Breast epithelium (tissue), 4 donors: Measurements from ENCODE around the gene PPM1A. TPM values are rescaled to one million over a fixed set of nuclear protein-coding genes. Genes with fewer than 3 reads are reported as not detected.

Source experiments
- DNase-seq, 2 donors: peaks; one replicate each; pipeline ENCODE4 v3.0.0-alpha.2; 2019; ENCODE audit warnings: low spot score in 2 of 2
- H3K27ac ChIP-seq, 2 donors: fragments of 200-600 bp; sonication (generic) in 1 of 2; one replicate each; pipeline ENCODE4 v1.5.1; 2016 to 2019; ENCODE audit warnings: mild to moderate bottlenecking in 1 of 2
- H3K27me3 ChIP-seq, 2 donors: fragments of 200-600 bp; sonication (generic) in 1 of 2; one replicate each; pipeline versions ENCODE4 v1.5.1 to v1.6.0; 2017 to 2019; ENCODE audit warnings: control low read depth in 1 of 2, mild to moderate bottlenecking in 1 of 2
- H3K36me3 ChIP-seq: fragments of 200-600 bp; one replicate; pipeline ENCODE4 v1.5.1; 2019
- H3K4me1 ChIP-seq, 2 donors: fragments of 200-600 bp; sonication (generic); one replicate each; pipeline ENCODE4 v1.5.1; 2016 to 2019; ENCODE audit warnings: control low read depth in 1 of 2
- H3K4me3 ChIP-seq, 3 donors: fragments of 200-600 bp; sonication (generic); 1 replicate in 2 of 3; 2 replicates in 1 of 3; pipeline ENCODE4 v1.5.1; 2016 to 2019; ENCODE audit warnings: mild to moderate bottlenecking in 3 of 3, moderate library complexity in 2 of 3
- H3K9me3 ChIP-seq, 2 donors: fragments of 200-600 bp; sonication (generic) in 1 of 2; one replicate each; pipeline ENCODE4 v1.5.1; 2016 to 2019; ENCODE audit warnings: control low read depth in 1 of 2
- CTCF ChIP-seq, 3 donors: fragments of 450-650 bp; IDR thresholded peaks; one replicate each; pipeline ENCODE4 v1.5.1; 2016 to 2017; ENCODE audit warnings: antibody characterized with exemption in 3 of 3, mild to moderate bottlenecking in 3 of 3, moderate library complexity in 3 of 3
- POLR2A ChIP-seq: fragments of 450-650 bp; IDR thresholded peaks from one replicate; pipeline ENCODE4 v1.6.1; 2016; ENCODE audit warnings: antibody characterized with exemption, mild to moderate bottlenecking, moderate library complexity
- POLR2AphosphoS5 ChIP-seq, 3 donors: sonication (generic); formaldehyde crosslinking; IDR thresholded peaks; one replicate each; pipeline ENCODE4 v1.6.1; 2017; ENCODE audit warnings: antibody characterized with exemption in 3 of 3
- intact Hi-C: fragments of 100-400 bp; cut with DNase I; formaldehyde crosslinking; loops from one replicate; pipeline ENCODE4 v1.15.1; 2023; ENCODE audit warnings: low total_unique reads
- total RNA-seq, 3 donors: library from RNA; depleted of rRNA; stranded (reverse); fragments of >200 nt; gene quantifications; one replicate each; pipeline ENCODE4 v1.1.0, GENCODE V29; 2016

PPM1A gene
- total RNA-seq, 3 donors from 2014 or later = 39.3 to 53.8 (median 49.9) TPM

DNA sequence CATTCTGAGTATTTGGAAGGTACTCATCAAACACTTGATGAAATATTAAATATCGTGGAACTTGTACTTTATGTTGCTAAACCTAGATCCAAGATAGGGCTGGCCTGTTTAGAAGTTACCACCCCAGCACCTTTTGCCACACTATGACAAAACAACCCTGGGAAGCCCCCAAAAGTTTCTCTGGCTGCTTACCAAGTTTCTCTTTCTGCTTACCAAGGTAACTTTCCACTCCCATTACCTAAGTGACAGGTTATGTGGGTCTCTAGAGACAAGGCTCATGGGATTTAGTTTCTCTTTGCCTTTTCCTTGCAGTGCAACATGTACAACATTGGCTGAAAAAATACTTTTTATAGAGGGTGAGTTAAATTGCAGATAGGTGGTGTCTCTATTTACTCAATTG, 28.9 kb upstream of the PPM1A start:
- H3K27me3 ChIP-seq = no peaks in the 10 kb centered on the region
- no peak overlapping the region for H3K27ac ChIP-seq
- no peaks in the 10 kb centered on the region for H3K9me3 ChIP-seq
- no peak for TF ChIP-seq POLR2AphosphoS5 (IDR thresholded peaks at IDR 0.05)
- no peak for TF ChIP-seq CTCF (IDR thresholded peaks at IDR 0.05)
- no peak for TF ChIP-seq POLR2A
- intact Hi-C loops = no loop called here
- H3K4me3 ChIP-seq = no peak overlapping the region
- H3K4me1 ChIP-seq = no peaks in the 10 kb centered on the region
- no peaks in the 10 kb centered on the region for H3K36me3 ChIP-seq
- no peak for DNase-seq

DNA sequence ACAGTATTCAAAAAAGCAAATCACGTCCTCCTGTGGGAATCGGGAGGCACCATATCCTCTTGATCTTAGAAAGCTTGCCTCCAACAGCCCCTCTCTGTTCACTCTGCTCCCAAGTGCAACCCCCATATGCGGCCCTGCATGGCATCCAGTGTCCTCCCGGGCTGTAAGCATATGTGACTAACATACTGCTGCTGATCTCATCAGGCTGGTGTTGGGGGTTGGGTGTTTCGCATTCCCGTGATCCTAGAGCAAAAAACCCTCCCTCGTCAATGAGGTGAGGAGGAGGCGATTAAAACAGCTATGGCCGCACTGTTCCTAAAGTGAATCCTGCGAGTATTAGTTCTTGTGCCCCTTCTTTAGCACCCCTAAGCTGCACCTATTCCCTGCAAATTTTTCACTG, 28.1 kb upstream of the PPM1A start:
- Histone ChIP-seq H3K4me1 (no peaks in the 10 kb centered on the region), H3K36me3 (no peaks in the 10 kb centered on the region), H3K4me3 (no peak overlapping the region), H3K9me3 (no peaks in the 10 kb centered on the region), H3K27me3 (no peaks in the 10 kb centered on the region), H3K27ac (no peak overlapping the region)
- TF ChIP-seq POLR2A = no peak
- no peak for TF ChIP-seq POLR2AphosphoS5 (IDR thresholded peaks at IDR 0.05)
- no peak for TF ChIP-seq CTCF (IDR thresholded peaks at IDR 0.05)
- DNase-seq = no peak
- intact Hi-C loops = no loop called here

GRCh38 chr14:60221457-60221856, 27.6 kb upstream of the PPM1A start:
- intact Hi-C loops = no loop called here
- H3K36me3 ChIP-seq = no peaks in the 10 kb centered on the region
- no peaks in the 10 kb centered on the region for H3K9me3 ChIP-seq
- H3K4me3 ChIP-seq = no peak overlapping the region
- DNase-seq = no peak
- no peaks in the 10 kb centered on the region for H3K4me1 ChIP-seq
- no peak overlapping the region for H3K27ac ChIP-seq
- no peak for TF ChIP-seq CTCF (IDR thresholded peaks at IDR 0.05)
- no peak for TF ChIP-seq POLR2AphosphoS5 (IDR thresholded peaks at IDR 0.05)
- no peak for TF ChIP-seq POLR2A
- H3K27me3 ChIP-seq = no peaks in the 10 kb centered on the region

GRCh38 chr14:60222820-60223219, 26.2 kb upstream of the PPM1A start:
- H3K27ac ChIP-seq = peak overlapping the region; percentile 44 to 61

DNA sequence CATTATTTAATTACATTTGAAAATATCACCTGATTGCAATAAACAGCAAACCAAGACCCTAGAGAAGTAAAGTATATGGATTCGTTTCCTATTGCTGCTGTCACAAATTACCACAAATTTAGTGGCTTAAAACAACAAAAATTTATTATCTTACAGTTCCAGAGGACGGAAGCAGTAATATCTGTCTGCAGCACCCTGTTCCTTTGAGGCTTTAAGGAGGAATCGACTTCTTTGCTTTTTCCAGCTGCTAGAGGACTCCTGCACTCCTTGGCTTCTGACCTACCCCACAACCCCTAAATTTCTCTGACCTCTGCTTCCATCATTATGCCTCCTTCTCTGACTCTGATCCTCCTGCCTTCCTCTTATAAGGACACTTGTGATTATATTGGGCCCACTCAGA, 23.8 kb upstream of the PPM1A start:
- Histone ChIP-seq H3K36me3 (no peaks in the 10 kb centered on the region), H3K9me3 (no peaks in the 10 kb centered on the region), H3K27me3 (no peaks in the 10 kb centered on the region), H3K4me3 (no peak overlapping the region), H3K4me1 (no peaks in the 10 kb centered on the region), H3K27ac (no peak overlapping the region)
- intact Hi-C loops = no loop called here
- TF ChIP-seq POLR2A = no peak
- TF ChIP-seq CTCF (IDR thresholded peaks at IDR 0.05) = no peak
- TF ChIP-seq POLR2AphosphoS5 (IDR thresholded peaks at IDR 0.05) = no peak
- DNase-seq = no peak

More at GRCh38 chr14:60222820-60223219, 26.2 kb upstream of the PPM1A start:
- Histone ChIP-seq H3K4me1 (no peaks in the 10 kb centered on the region), H3K4me3 (no peak overlapping the region), H3K36me3 (no peaks in the 10 kb centered on the region), H3K27me3 (no peaks in the 10 kb centered on the region), H3K9me3 (no peaks in the 10 kb centered on the region)
- DNase-seq = peak; percentile 89 to 94
- intact Hi-C loops = no loop called here
- TF ChIP-seq POLR2AphosphoS5 (IDR thresholded peaks at IDR 0.05) (peak in 2 of 3 donors; percentile 36 to 57), POLR2A (no peak), CTCF (IDR thresholded peaks at IDR 0.05) (no peak)
